GM19099 (cell line): Measurements from ENCODE around the gene PMVK.

ENCODE experiments used
- POLR2A ChIP-seq: IDR thresholded peaks from 3 replicates; pipeline ENCODE4 v1.6.1; 2011; ENCODE audit warnings: low read depth; ENCODE audit not compliant: insufficient read length; ENCODE audit errors: extremely low read depth

Gene PMVK

GRCh38 chr1:154923695-154924094 is 12.8 kb downstream of the PMVK start:
- no peak for TF ChIP-seq POLR2A

GRCh38 chr1:154913273-154913672 is 23.2 kb downstream of the PMVK start:
- no peak for TF ChIP-seq POLR2A

- TF ChIP-seq POLR2A = no peak
These were observed 23.8 kb downstream of the PMVK start for GRCh38 chr1:154912755-154913154.

GRCh38 chr1:154911691-154912550 is 24.6 kb downstream of the PMVK start:
- TF ChIP-seq POLR2A = no peak

GRCh38 chr1:154910851-154911250 is 25.7 kb downstream of the PMVK start:
- no peak for TF ChIP-seq POLR2A

- no peak for TF ChIP-seq POLR2A
These were observed 27.6 kb downstream of the PMVK start for GRCh38 chr1:154908937-154909336.

GRCh38 chr1:154906621-154907081 is 29.9 kb downstream of the PMVK start:
- no peak for TF ChIP-seq POLR2A

- no peak for TF ChIP-seq POLR2A
These were observed 33.5 kb downstream of the PMVK start for GRCh38 chr1:154902938-154903566.

GRCh38 chr1:154901591-154901990 is 34.9 kb downstream of the PMVK start:
- no peak for TF ChIP-seq POLR2A

GRCh38 chr1:154899041-154899440 is 37.5 kb downstream of the PMVK start:
- TF ChIP-seq POLR2A = no peak

- no peak for TF ChIP-seq POLR2A
These were observed 39.7 kb downstream of the PMVK start for GRCh38 chr1:154896771-154897286.

GRCh38 chr1:154895798-154896197 is 40.7 kb downstream of the PMVK start:
- no peak for TF ChIP-seq POLR2A

- TF ChIP-seq POLR2A = no peak
These were observed 45.1 kb downstream of the PMVK start for GRCh38 chr1:154891452-154891851.

GRCh38 chr1:154888757-154889156 is 47.8 kb downstream of the PMVK start:
- no peak for TF ChIP-seq POLR2A

GRCh38 chr1:154886281-154887015 is 50.1 kb downstream of the PMVK start:
- TF ChIP-seq POLR2A = no peak

- TF ChIP-seq POLR2A = no peak
These were observed 51.4 kb downstream of the PMVK start for GRCh38 chr1:154884869-154885701.
